M059J (cell line): ENCODE measurements around the gene ANKLE1. TPM values are rescaled to one million over a fixed set of nuclear protein-coding genes. Genes with fewer than 3 reads are reported as not detected.

Experiments used
- DNase-seq: peaks from one replicate; pipeline ENCODE4 v3.0.0-alpha.2; 2012; ENCODE audit warnings: low read depth
- total RNA-seq: library from RNA; depleted of rRNA; stranded (reverse); fragments of >200 nt; shearing (Covaris generic); gene quantifications from 2 replicates; pipeline ENCODE4 v1.2.3, GENCODE V29; 2014

The ANKLE1 gene
- total RNA-seq, 1 experiment from 2014 or later: 0.69 TPM

DNA sequence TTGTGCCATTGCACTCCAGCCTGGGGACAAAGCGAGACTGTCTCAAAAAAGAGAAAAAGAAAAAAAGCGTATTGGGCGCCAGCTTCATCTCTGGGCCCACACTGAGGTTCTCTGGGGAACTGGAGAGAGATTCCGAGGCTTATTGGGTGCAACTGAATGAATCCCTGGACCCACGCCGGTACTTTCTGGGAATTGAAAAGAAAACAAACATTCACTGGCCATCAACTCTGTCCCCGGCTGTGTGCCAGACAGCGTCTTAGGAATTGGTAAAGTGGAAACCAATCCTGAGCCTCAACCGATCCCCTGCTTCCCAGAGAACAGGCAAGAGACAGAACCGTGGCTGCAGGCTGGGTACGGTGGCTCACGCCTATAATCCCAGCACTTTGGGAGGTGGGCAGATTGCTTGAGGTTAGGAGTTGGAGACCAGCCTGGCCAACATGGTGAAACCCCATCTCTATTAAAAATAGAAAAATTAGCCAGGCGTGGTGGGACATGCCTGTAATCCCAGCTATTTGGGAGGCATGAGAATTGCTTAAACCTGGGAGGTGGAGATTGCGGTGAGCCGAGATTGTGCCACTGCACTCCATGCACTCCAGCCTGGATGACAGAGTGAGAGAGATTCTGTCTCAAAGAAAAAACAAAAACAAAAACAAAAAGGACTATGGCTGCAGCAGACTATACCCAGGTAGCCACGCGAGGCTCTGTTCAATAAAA lies 44.3 kb downstream of the ANKLE1 start:
- DNase-seq: no peak

DNA sequence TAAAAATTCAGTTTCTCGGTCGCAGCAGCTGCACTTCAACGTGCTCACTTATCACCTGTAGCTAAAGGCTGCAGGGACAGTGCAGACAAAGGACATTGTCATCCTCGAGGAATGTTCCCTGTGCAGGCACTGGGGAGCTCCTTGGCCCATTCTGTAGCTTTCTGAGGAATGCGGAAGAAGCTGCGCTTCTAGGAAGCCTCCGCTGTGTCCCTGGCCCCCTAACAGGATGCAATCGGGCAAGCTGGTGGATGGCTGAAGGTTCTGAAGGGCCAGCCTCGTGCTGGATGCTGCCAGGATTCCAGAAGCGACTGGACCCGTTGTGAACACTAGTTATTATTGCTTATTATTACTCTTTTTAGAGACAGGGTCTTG lies 44.9 kb downstream of the ANKLE1 start:
- no peak for DNase-seq

- DNase-seq: no peak
Measured at GRCh38 chr19:17327068-17327653, 45.5 kb downstream of the ANKLE1 start.

GRCh38 chr19:17327654-17328516 lies 46.2 kb downstream of the ANKLE1 start:
- no peak for DNase-seq

DNA sequence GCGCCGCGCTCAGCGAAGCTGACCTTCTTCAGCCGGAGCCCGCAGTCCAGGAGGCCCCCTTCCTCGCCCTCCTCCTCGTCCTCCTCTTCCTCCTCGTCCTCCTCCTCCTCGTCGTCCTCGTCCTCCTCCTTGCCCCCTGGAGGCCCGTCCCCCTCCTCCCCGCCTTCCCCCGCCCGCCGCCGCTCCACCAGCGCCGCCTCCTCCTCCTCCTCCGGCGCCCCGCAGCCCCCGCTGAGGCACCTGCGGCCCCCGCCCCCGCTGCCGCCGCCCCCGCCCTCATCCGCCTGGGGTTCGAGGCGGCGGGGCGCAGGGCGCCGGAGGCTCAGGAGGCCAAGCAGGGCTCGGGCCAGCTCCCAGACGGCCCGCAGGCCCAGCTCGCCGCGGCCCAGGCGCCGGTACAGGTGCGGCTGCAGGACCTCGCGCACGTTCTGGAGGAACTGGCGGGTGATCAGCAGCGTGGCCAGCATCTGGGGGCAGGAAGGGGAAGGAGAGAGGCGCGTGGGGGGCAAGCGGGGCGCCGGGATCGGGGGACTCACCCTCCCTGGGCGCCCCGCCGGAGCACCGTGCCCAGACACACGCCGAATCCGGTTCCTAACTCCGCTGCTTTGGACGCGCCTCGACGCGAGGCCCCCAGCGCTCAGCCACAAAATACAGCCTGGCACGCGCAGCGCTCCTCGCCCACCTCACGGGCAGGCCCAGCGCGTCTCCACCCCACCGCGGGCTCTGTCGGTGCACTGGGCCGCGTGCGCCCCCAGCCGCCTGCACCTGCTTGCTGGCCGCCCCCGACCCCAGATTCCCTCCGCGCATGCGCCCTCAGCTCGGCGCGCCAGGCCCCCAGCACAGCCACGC lies 47.0 kb downstream of the ANKLE1 start:
- no peak for DNase-seq

- no peak for DNase-seq
Measured at GRCh38 chr19:17329366-17330261, 47.9 kb downstream of the ANKLE1 start.

DNA sequence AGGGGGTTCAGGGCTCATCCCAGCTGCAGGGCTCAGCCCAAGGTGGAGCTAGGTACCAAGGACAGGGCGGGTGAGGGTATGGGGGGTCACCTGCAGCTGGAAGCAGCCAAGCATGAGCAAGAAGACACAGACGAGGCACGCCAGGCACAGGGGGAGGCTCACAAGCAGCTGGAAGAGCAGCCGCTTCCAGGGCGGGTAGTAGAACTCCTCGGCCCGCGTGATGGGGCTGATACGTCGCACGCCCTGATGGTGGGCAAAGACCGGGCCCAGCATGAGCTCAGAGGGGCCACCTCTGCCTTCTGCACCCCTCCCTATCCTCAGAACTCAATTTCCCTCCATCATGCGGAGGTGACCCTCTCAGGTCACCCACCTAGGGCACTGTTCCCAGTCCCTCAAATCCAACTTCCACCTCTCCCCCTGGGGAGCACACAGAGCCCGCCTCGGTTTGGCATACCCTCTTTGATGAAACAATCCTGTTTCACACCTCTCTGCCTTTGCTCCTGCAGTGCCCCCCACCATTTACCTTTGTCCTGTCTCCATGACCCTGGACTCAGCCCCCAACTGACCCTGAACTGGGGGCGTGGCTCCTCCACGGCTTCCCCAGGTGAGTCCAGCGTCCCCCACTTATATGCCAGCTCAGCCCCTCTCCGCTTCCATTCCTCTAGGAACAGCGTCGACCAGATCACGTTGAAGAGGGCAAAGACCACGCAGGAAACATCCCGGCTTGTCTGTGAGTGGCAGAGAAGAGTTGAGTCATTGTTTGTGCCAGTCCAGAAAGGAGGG lies 48.8 kb downstream of the ANKLE1 start:
- no peak for DNase-seq

DNA sequence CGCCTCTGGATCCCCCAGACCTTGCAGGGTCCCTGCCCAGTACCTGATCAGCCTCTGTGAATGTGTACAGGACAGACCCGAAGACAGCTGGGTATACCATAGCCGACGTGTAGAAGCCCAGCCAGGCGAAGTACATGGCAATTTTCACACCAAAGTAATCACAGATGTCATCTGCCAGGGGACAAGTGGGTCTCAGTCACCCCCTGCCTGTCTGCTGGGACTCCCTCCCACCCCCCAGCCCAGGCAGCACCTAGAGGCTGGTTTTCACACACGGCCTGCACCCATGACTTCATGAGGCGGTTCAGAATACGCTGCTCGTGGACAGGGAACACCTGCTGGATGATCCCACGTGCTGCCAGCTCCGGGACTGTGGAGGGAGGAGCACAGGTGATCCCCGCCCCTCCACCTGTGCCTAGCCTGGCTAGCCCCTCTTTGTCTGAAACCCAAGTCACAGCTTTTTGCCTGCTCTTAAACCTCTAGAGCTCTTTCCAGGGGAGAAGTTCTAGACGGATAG lies 49.4 kb downstream of the ANKLE1 start:
- no peak for DNase-seq

GRCh38 chr19:17332360-17332676 lies 50.6 kb downstream of the ANKLE1 start:
- no peak for DNase-seq

- DNase-seq: peak; percentile 56
Measured at GRCh38 chr19:17332677-17333581, 51.2 kb downstream of the ANKLE1 start.

- peak; percentile 95 for DNase-seq
Measured at GRCh38 chr19:17333611-17334413, 52.1 kb downstream of the ANKLE1 start.

GRCh38 chr19:17334414-17335409 lies 53.0 kb downstream of the ANKLE1 start, which contains the start of gene ANO8:
Gene ANO8, minus strand, starts transcription at chr19:17334855. Its CDS starts 185 bp downstream, at chr19:17334670.
- peak; percentile 97 for DNase-seq

DNA sequence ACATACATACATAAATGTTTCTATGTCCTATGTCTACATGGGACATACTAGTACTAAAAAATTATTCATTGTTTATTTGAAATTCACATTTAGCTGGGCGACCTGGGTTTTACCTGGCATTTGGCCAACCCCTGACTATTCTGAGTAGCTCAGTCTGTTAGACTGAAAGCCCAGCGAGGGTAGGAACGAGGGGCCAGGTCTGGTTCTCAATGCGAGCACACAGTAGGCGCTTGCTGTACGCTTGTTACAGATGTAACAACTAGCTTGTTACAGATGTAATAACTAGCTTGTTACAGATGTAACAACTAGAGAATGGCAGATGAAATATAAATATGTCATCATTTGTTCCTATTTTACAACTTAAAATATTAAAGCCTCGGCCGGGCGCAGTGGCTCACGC lies 53.9 kb downstream of the ANKLE1 start:
- DNase-seq: no peak
